Activated B cell treated with CpG ODN at 0.5 μM for 24 hours (primary cell): Measurements from ENCODE around the gene UBAP2L. TPM values are rescaled to one million over a fixed set of nuclear protein-coding genes. Genes with fewer than 3 reads are reported as not detected.

Experiments
- ATAC-seq: fragments of 200-7000 bp; cut with Tn5 transposase; one replicate; pipeline ENCODE4 v1.10.0; 2021; ENCODE audit warnings: low read depth, mild to moderate bottlenecking, moderate library complexity
- CTCF ChIA-PET: fragments of 350-600 bp; sonication (Branson Sonifier 250); formaldehyde crosslinking; loops from one replicate; lab custom pipeline; 2021; ENCODE audit warnings: antibody characterized with exemption; lab: Charles Lee
- POLR2A ChIA-PET: fragments of 350-600 bp; sonication (Branson Sonifier 250); formaldehyde crosslinking; loops from one replicate; lab custom pipeline; 2021; ENCODE audit warnings: antibody characterized with exemption; lab: Charles Lee
- DNase-seq: peaks from one replicate; pipeline ENCODE4 v3.0.0; 2022
- H3K27ac Mint-ChIP-seq: one replicate; pipeline ENCODE4 v1.8.0; 2020; ENCODE audit warnings: mixed read lengths
- H3K27me3 Mint-ChIP-seq: one replicate; pipeline ENCODE4 v1.8.0; 2021; ENCODE audit warnings: mixed read lengths
- H3K36me3 Mint-ChIP-seq: one replicate; pipeline ENCODE4 v1.8.0; 2021; ENCODE audit warnings: low read depth, mixed read lengths
- H3K4me1 Mint-ChIP-seq: one replicate; pipeline ENCODE4 v1.8.0; 2021; ENCODE audit warnings: mixed read lengths
- H3K4me3 Mint-ChIP-seq: one replicate; pipeline ENCODE4 v1.8.0; 2020; ENCODE audit warnings: mild to moderate bottlenecking, mixed read lengths
- H3K9me3 Mint-ChIP-seq: one replicate; pipeline ENCODE4 v1.8.0; 2020; ENCODE audit warnings: mixed read lengths
- CTCF ChIP-seq: fragments of 200-600 bp; IDR thresholded peaks from one replicate; pipeline ENCODE4 v1.8.0; 2022; ENCODE audit warnings: antibody characterized with exemption, mild to moderate bottlenecking
- intact Hi-C: fragments of 100-400 bp; cut with micrococcal nuclease; formaldehyde crosslinking; loops from one replicate; pipeline ENCODE4 v1.15.1; 2024
- total RNA-seq: library from RNA; stranded (reverse); gene quantifications from 2 replicates; pipeline ENCODE4 v1.2.3, GENCODE V29; 2022

UBAP2L gene
- total RNA-seq, 1 donor from 2014 or later = 234 TPM

GRCh38 chr1:154176337-154176736 lies 44.4 kb upstream of the UBAP2L start:
- Mint-ChIP-seq H3K4me3 (no peak overlapping the region), H3K27me3 (no peaks in the 10 kb centered on the region), H3K4me1 (peaks cover 63% of the 10 kb centered on the region), H3K9me3 (no peaks in the 10 kb centered on the region), H3K27ac (peak overlapping the region; percentile 50), H3K36me3 (peaks cover 64% of the 10 kb centered on the region)
- ATAC-seq (no peak), DNase-seq (no peak)
- intact Hi-C loops = no loop called here
- TF ChIP-seq CTCF = no peak
- CTCF ChIA-PET = no interaction called here
- POLR2A ChIA-PET = interaction anchor here (0.6 to 0.7 kb wide), 2 partner anchors 11 to 23 kb away, joined by 5 to 6 read pairs; no protein-coding TSS in a partner anchor

GRCh38 chr1:154178013-154178412 lies 42.7 kb upstream of the UBAP2L start:
- intact Hi-C loops = no loop called here
- ChIA-PET CTCF (interaction anchor here (1.1 kb wide), 1 partner anchor 36 kb away, joined by 3 read pairs; no protein-coding TSS in a partner anchor), POLR2A (interaction anchor here (0.6 to 1.8 kb wide), 5 partner anchors 10 to 448 kb away, joined by 3 to 7 read pairs (median 4); partner anchors contain the start of gene RPS27)
- H3K27ac Mint-ChIP-seq = peak overlapping the region; percentile 66
- peaks cover 61% of the 10 kb centered on the region for H3K36me3 Mint-ChIP-seq
- peak overlapping the region; percentile 49 for H3K4me3 Mint-ChIP-seq
- ATAC-seq (no peak), DNase-seq (no peak)
- no peak for TF ChIP-seq CTCF
- no peaks in the 10 kb centered on the region for H3K27me3 Mint-ChIP-seq
- H3K9me3 Mint-ChIP-seq = no peaks in the 10 kb centered on the region
- peaks cover 75% of the 10 kb centered on the region for H3K4me1 Mint-ChIP-seq

- Mint-ChIP-seq H3K36me3 (peaks cover 58% of the 10 kb centered on the region), H3K9me3 (no peaks in the 10 kb centered on the region), H3K4me3 (peak overlapping the region; percentile 100), H3K27ac (peak overlapping the region; percentile 94), H3K4me1 (peaks cover 81% of the 10 kb centered on the region), H3K27me3 (no peaks in the 10 kb centered on the region)
- intact Hi-C loops = no loop called here
- no peak for DNase-seq
- TF ChIP-seq CTCF = no peak
- ChIA-PET CTCF (interaction anchor here (1.8 kb wide), 1 partner anchor 92 kb away, joined by 7 read pairs; the partner anchor contains the start of gene HAX1), POLR2A (interaction anchor here (0.6 to 2.5 kb wide), 6 partner anchors 12 to 395 kb away, joined by 3 to 31 read pairs (median 4); partner anchors contain the start of genes RPS27 and UBAP2L)
- no peak for ATAC-seq
These were observed 41.6 kb upstream of the UBAP2L start for GRCh38 chr1:154178911-154179811.

- peak; percentile 31 for DNase-seq
- CTCF ChIA-PET = interaction anchor here (0.9 to 1.8 kb wide), 4 partner anchors 14 to 92 kb away, joined by 3 to 7 read pairs (median 4); partner anchors contain the start of gene HAX1
- peaks cover 79% of the 10 kb centered on the region for H3K4me1 Mint-ChIP-seq
- no peak for TF ChIP-seq CTCF
- peak; percentile 54 for ATAC-seq
- H3K4me3 Mint-ChIP-seq = peak overlapping the region; percentile 100
- POLR2A ChIA-PET = interaction anchor here (0.5 to 2.6 kb wide), 20 partner anchors 9 to 452 kb away, joined by 3 to 31 read pairs (median 4); partner anchors contain the start of genes INTS3, RPS27, SLC27A3 and SLC39A1
- H3K9me3 Mint-ChIP-seq = no peaks in the 10 kb centered on the region
- H3K27me3 Mint-ChIP-seq = no peaks in the 10 kb centered on the region
- intact Hi-C loops = loop anchor here (1.0 to 10.0 kb wide), 5 partner anchors 92 to 453 kb away; partner anchors contain the start of genes ATP8B2, GATAD2B, HAX1 and INTS3
- peak overlapping the region; percentile 94 for H3K27ac Mint-ChIP-seq
- peaks cover 50% of the 10 kb centered on the region for H3K36me3 Mint-ChIP-seq
These were observed 40.6 kb upstream of the UBAP2L start for GRCh38 chr1:154179946-154180687.
